Left cardiac atrium (tissue), 4 donors: Measurements from ENCODE around the gene NMNAT2. TPM values are rescaled to one million over a fixed set of nuclear protein-coding genes. Genes with fewer than 3 reads are reported as not detected.
"Not testable (repeated sequence)": the region's sequence is repeated elsewhere in the genome, so short reads cannot be mapped to it uniquely, and the experiment has no call there.

Experiments used
- ATAC-seq, 2 donors: fragments of 200-7000 bp; cut with Tn5 transposase; one replicate each; pipeline ENCODE4 v1.9.1; 2020; ENCODE audit warnings: mild to moderate bottlenecking in 2 of 2, moderate library complexity in 2 of 2
- DNase-seq: peaks from one replicate; pipeline ENCODE4 v3.0.0-alpha.2; 2020
- intact Hi-C, 2 donors: fragments of 100-400 bp; cut with DNase I; formaldehyde crosslinking; loops; one replicate each; pipeline versions ENCODE4 v1.14.1 to v1.15.1; 2022 to 2023
- total RNA-seq, 2 donors: library from RNA; stranded (reverse); fragmentation: NEBNext Ultra II Directional; extraction: Animal tissue kit (Norgen Biotek cat#: 25700); gene quantifications; one replicate each; pipeline ENCODE4 v1.2.1, GENCODE V29; 2021
- donor health status: DM: no; HTN: yes; CAD: no.
- donor health status: DM: no; HTN: yes; CAD: no; lungs with severe emphysema.
- donor health status: DM: yes; HTN: yes; CAD: no.
- donor health status: Dilated cardiomyopathy.

NMNAT2 gene
- total RNA-seq, 2 donors from 2014 or later: 23.3 to 33.8 TPM

GRCh38 chr1:183249941-183250452 is 168.2 kb downstream of the NMNAT2 start:
- no peak for ATAC-seq
- DNase-seq: no peak
- intact Hi-C loops: no loop called here

GRCh38 chr1:183248989-183249691 is 169.0 kb downstream of the NMNAT2 start:
- DNase-seq (no peak), ATAC-seq (no peak)
- intact Hi-C loops: no loop called here

GRCh38 chr1:183247931-183248330 is 170.2 kb downstream of the NMNAT2 start:
- ATAC-seq: no peak
- intact Hi-C loops: no loop called here

GRCh38 chr1:183247484-183247883 is 170.7 kb downstream of the NMNAT2 start:
- ATAC-seq: no peak
- no peak for DNase-seq
- intact Hi-C loops: no loop called here

More at GRCh38 chr1:183247931-183248330, 170.2 kb downstream of the NMNAT2 start:
- no peak for DNase-seq

- DNase-seq (no peak), ATAC-seq (no peak)
- intact Hi-C loops: no loop called here
Observed at GRCh38 chr1:183247066-183247465, 171.1 kb downstream of the NMNAT2 start.

- intact Hi-C loops: no loop called here
- DNase-seq: no peak
- ATAC-seq: no peak
Observed at GRCh38 chr1:183246436-183246835, 171.7 kb downstream of the NMNAT2 start.

GRCh38 chr1:183245357-183245756 is 172.8 kb downstream of the NMNAT2 start:
- intact Hi-C loops: no loop called here
- no peak for DNase-seq
- no peak for ATAC-seq

- peak; percentile 37 to 67 for ATAC-seq
- intact Hi-C loops: no loop called here
- DNase-seq: peak; percentile 78
Observed at GRCh38 chr1:183244466-183244865, 173.7 kb downstream of the NMNAT2 start.

- DNase-seq (peak; percentile 65), ATAC-seq (peak; percentile 42 to 59)
- intact Hi-C loops: no loop called here
Observed at GRCh38 chr1:183243161-183244050, 174.8 kb downstream of the NMNAT2 start.

- ATAC-seq (peak; percentile 36 to 45), DNase-seq (no peak)
- intact Hi-C loops: no loop called here
Observed at GRCh38 chr1:183242556-183242955, 175.6 kb downstream of the NMNAT2 start.

- intact Hi-C loops: no loop called here
- ATAC-seq: no peak
- DNase-seq: no peak
Observed at GRCh38 chr1:183241471-183241870, 176.7 kb downstream of the NMNAT2 start.

GRCh38 chr1:183240853-183241252 is 177.3 kb downstream of the NMNAT2 start:
- intact Hi-C loops, ATAC-seq, DNase-seq: not testable (repeated sequence)

GRCh38 chr1:183240526-183240825 is 177.7 kb downstream of the NMNAT2 start:
- intact Hi-C loops: no loop called here
- no peak for DNase-seq
- ATAC-seq: no peak

GRCh38 chr1:183239793-183240525 is 178.2 kb downstream of the NMNAT2 start:
- DNase-seq (peak; percentile 44), ATAC-seq (peak; percentile 21 to 52)
- intact Hi-C loops: loop anchor here in 1 of 2 donors (10.0 kb wide), 1 partner anchor 215 kb away; the partner anchor contains the start of gene LAMC1

- DNase-seq (no peak), ATAC-seq (no peak)
- intact Hi-C loops: loop anchor here in 1 of 2 donors (10.0 kb wide), 1 partner anchor 214 kb away; the partner anchor contains the start of gene LAMC1
Observed at GRCh38 chr1:183239220-183239742, 178.9 kb downstream of the NMNAT2 start.

- ATAC-seq: no peak
- intact Hi-C loops: loop anchor here in 1 of 2 donors (10.0 kb wide), 1 partner anchor 213 kb away; the partner anchor contains the start of gene LAMC1
- DNase-seq: no peak
Observed at GRCh38 chr1:183238071-183238470, 180.1 kb downstream of the NMNAT2 start.

GRCh38 chr1:183237046-183237445 is 181.1 kb downstream of the NMNAT2 start:
- DNase-seq: no peak
- ATAC-seq: no peak
- intact Hi-C loops: loop anchor here in 1 of 2 donors (10.0 kb wide), 1 partner anchor 212 kb away; the partner anchor contains the start of gene LAMC1

- ATAC-seq (no peak), DNase-seq (no peak)
- intact Hi-C loops: loop anchor here in 1 of 2 donors (10.0 kb wide), 1 partner anchor 211 kb away; the partner anchor contains the start of gene LAMC1
Observed at GRCh38 chr1:183236158-183236725, 181.9 kb downstream of the NMNAT2 start.
